Fibroblast of the aortic adventitia (primary cell): ENCODE measurements around the gene STMP1. TPM values are rescaled to one million over a fixed set of nuclear protein-coding genes. Genes with fewer than 3 reads are reported as not detected.

Experiments
- DNase-seq: peaks from one replicate; pipeline ENCODE4 v3.0.0-alpha.2; 2010; ENCODE audit warnings: low read depth
- H3K4me3 ChIP-seq: 2 replicates; pipeline ENCODE4 v1.5.1; 2011; ENCODE audit warnings: low read depth, mild to moderate bottlenecking, control low read depth, low read length, moderate library complexity
- total RNA-seq: library from RNA; depleted of rRNA; stranded (reverse); fragments of >200 nt; gene quantifications from 2 replicates; pipeline ENCODE4 v1.2.3, GENCODE V29; 2012; ENCODE audit warnings: low replicate concordance
- TF ChIP-seq, protein P1 (sequence below): IDR thresholded peaks from 2 replicates; pipeline ENCODE4 v1.5.1; 2011; ENCODE audit warnings: mild to moderate bottlenecking, low read length, control low read depth, inconsistent platforms; ENCODE audit not compliant: insufficient read depth

The STMP1 gene
- total RNA-seq, 1 donor: 29.8 TPM

DNA sequence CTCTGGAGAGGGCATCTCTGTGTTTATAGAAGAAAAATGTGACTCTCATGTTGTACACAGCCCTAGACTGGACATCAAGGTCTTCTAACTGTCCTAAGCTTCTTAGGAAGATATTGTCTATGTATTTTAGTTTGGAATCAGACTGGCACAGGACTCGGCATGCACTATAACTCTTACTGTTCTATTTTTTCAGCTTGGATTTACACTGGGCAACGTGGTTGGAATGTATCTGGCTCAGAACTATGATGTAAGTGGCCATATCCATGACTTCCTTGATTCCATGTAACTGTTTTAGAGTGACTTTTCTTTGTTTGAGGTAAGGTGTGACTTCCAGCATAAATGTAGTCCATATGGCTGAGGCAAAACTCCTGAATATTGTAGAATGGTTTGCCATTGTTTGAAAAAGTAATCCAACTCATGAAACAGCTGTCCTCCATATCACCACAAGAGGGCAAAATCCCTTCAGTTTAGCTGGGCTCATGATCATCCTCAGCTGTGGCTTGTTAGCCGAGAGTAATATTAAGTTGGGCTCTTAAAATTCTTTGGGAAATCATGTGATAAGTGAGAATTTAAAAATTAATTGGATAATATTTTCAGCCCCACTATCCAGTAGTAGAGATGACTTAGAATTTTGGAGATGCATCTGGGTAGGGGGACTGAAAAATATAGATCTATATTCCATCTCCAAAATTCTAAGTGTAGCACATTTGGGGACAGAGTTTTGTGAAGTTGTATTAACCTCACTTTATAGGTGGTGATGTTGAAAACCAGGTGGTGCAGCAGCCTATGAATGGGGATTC is 10.4 kb downstream of the STMP1 start:
- TF ChIP-seq, protein P1, sequence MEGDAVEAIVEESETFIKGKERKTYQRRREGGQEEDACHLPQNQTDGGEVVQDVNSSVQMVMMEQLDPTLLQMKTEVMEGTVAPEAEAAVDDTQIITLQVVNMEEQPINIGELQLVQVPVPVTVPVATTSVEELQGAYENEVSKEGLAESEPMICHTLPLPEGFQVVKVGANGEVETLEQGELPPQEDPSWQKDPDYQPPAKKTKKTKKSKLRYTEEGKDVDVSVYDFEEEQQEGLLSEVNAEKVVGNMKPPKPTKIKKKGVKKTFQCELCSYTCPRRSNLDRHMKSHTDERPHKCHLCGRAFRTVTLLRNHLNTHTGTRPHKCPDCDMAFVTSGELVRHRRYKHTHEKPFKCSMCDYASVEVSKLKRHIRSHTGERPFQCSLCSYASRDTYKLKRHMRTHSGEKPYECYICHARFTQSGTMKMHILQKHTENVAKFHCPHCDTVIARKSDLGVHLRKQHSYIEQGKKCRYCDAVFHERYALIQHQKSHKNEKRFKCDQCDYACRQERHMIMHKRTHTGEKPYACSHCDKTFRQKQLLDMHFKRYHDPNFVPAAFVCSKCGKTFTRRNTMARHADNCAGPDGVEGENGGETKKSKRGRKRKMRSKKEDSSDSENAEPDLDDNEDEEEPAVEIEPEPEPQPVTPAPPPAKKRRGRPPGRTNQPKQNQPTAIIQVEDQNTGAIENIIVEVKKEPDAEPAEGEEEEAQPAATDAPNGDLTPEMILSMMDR: peak; percentile 91
- H3K4me3 ChIP-seq: no peak overlapping the region
- DNase-seq: peak; percentile 85

- TF ChIP-seq, protein P1: no peak
- peak; percentile 56 for DNase-seq
- no peak overlapping the region for H3K4me3 ChIP-seq
Measured at GRCh38 chr7:135673360-135673706, 11.0 kb downstream of the STMP1 start.

DNA sequence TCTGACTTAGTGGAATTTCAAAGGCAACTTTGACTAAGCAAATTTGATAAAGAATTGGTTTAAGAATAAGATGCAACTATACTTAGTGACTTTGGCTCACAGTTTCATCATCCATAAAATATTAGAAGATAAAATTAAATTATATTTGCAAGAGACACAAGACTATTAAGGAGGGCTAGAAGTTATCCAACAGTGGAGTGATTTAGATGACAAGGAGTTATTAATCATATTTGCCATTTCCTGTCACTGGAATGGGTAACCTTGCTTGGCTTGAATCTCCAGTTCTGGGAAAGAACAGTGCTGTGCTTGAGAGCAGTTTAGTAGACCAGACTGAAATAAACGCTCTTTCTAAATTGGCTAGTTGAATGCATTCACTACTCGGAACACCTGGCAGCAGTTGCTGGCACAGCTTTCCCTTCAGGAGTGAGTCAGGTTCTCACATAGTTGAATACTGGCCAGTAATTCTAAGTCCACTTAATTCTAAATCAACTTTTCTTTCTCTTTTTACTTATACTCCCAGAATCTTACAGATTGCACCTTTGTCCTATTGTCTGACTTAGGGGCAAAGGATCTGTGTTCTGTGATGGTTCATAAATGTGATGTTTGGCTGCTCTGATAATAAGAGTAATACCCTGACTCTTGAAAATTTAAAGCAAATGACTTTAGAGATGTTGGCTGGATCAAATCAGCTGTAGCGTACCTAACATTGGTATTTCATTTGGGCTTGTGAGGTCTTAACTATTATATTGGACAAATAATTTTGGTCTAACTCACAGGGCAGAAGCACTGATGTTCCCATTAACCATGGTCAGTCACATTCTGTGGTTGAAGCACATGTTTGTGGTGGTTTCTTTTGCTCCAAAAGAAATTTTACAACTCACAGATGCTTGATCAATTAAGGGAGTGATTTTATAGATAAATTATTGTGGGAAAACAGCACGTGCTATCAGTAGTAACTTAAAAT is 16.6 kb downstream of the STMP1 start:
- TF ChIP-seq, protein P1: no peak
- H3K4me3 ChIP-seq: no peak overlapping the region
- DNase-seq: peak; percentile 90

- H3K4me3 ChIP-seq: no peak overlapping the region
- TF ChIP-seq, protein P1: no peak
- DNase-seq: no peak
Measured at GRCh38 chr7:135681762-135682161, 19.4 kb downstream of the STMP1 start.

DNA sequence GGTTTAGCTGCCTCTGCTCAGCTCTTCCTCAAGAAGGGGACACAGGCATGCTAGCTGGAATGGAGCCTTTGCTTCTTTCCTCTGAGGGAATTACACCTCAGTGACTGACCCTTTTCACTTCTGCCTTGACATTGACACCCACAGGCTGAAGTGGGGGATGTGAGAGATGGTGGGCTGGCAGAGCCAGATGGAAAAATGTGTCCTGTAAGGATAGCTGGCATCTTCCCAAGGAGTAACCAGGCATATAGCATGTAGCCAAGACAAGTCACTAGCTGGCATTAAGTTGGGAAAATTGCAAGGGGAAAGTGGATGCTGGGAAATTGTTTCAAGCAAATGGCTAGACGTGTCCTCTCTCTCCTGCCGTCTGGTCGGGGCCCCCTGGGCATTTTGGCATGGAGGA is 19.9 kb downstream of the STMP1 start:
- DNase-seq: no peak
- TF ChIP-seq, protein P1: no peak
- no peak overlapping the region for H3K4me3 ChIP-seq

DNA sequence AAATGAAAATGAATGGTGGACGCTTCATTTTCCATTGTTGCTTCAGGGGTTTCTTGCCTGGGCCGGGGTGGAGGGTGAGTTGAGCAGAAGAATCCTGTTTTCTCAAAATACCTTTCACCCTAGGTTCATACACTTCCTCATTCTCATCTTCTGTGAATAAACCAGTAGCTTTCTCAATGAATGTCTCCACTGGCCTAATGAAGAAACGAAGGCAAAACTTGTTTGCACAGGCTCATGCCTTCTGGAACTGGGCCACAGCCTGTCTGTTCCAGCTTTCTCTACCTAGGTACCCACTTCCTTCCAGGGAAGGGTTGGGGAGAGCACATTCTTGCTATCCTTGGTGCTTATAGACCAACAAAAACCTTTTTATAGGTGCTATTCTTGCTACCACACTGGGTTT is 21.3 kb downstream of the STMP1 start:
- no peak overlapping the region for H3K4me3 ChIP-seq
- no peak for DNase-seq
- TF ChIP-seq, protein P1: no peak
